ENCODE measurements around the gene GFRA1.
A peak's percentile ranks its signal among the peaks of the same experiment; 100 is the strongest.

GFRA1 gene

GRCh38 chr10:116271593-116272439, 1.2 kb downstream of the GFRA1 start:
- 0% methylated on average over 62 to 64 of the region's 64 CpGs for WGBS, 2 experiments
- no peak overlapping the region for H3K27ac ChIP-seq (ENCODE audit: insufficient read depth, low read depth, low read length, poor library complexity, severe bottlenecking)

GRCh38 chr10:116270771-116271592, 2.0 kb downstream of the GFRA1 start:
- Histone ChIP-seq H3K4me3 (ENCODE audit: insufficient read depth, low read depth, low read length) (peak overlapping the region; percentile 56), H3K4me1 (ENCODE audit: control insufficient read depth, insufficient read depth, low read length) (peaks cover 16% of the 10 kb centered on the region), H3K9me3 (ENCODE audit: control insufficient read depth, low read length) (no peaks in the 10 kb centered on the region), H3K27me3 (ENCODE audit: control insufficient read depth, insufficient read depth, low read length, poor library complexity, severe bottlenecking) (peaks cover 80% of the 10 kb centered on the region), H3K27ac (ENCODE audit: insufficient read depth, low read depth, low read length, poor library complexity, severe bottlenecking) (no peak overlapping the region), H3K36me3 (ENCODE audit: control insufficient read depth, insufficient read depth, low read length) (no peaks in the 10 kb centered on the region)
- WGBS, 2 experiments, result 4 to 5% methylated on average over 73 of the region's 73 CpGs

More at GRCh38 chr10:116271593-116272439, 1.2 kb downstream of the GFRA1 start:
- H3K27me3 ChIP-seq (ENCODE audit: control insufficient read depth, insufficient read depth, low read length, poor library complexity, severe bottlenecking), result peaks cover 84% of the 10 kb centered on the region
- H3K36me3 ChIP-seq (ENCODE audit: control insufficient read depth, insufficient read depth, low read length), result no peaks in the 10 kb centered on the region
- no peaks in the 10 kb centered on the region for H3K9me3 ChIP-seq (ENCODE audit: control insufficient read depth, low read length)
- peaks cover 16% of the 10 kb centered on the region for H3K4me1 ChIP-seq (ENCODE audit: control insufficient read depth, insufficient read depth, low read length)
- H3K4me3 ChIP-seq (ENCODE audit: insufficient read depth, low read depth, low read length), result peak overlapping the region; percentile 56

DNA sequence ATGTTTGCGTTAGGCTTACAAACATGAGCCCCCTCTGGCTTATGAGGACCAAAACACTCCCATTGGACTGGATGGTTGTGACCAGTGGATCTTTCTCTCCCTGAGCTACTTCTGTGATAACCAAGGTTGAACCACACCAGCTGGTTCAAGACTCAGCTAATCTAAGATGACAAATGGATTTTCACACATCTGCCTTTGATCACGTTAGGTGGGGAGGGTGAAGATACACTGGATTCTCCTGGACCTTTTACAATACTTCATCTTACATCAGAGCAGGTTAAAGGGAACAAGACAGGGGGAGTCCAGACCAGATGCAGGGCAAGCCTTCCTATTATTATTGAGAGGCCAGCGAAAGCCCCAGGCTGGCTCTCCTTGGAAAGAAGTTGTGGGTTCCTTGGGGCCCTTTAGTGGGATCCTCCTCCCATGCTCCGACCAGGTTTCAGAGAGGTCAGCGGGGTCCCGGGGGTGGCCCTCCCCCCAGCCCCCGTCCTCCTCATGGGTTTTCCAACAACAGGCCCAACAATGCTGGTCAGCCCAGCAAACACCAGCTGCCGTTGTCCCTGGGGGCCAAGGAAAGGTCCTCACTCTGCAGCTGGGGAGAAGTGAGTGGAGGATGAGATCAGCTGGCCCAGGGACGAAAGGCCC, 2.8 kb downstream of the GFRA1 start:
- Histone ChIP-seq H3K4me1 (ENCODE audit: control insufficient read depth, insufficient read depth, low read length) (peaks cover 16% of the 10 kb centered on the region), H3K27me3 (ENCODE audit: control insufficient read depth, insufficient read depth, low read length, poor library complexity, severe bottlenecking) (peaks cover 75% of the 10 kb centered on the region), H3K27ac (ENCODE audit: insufficient read depth, low read depth, low read length, poor library complexity, severe bottlenecking) (no peak overlapping the region), H3K4me3 (ENCODE audit: insufficient read depth, low read depth, low read length) (no peak overlapping the region), H3K9me3 (ENCODE audit: control insufficient read depth, low read length) (no peaks in the 10 kb centered on the region), H3K36me3 (ENCODE audit: control insufficient read depth, insufficient read depth, low read length) (no peaks in the 10 kb centered on the region)
- 66 to 70% methylated on average over 9 of the region's 9 CpGs for WGBS, 2 experiments

DNA sequence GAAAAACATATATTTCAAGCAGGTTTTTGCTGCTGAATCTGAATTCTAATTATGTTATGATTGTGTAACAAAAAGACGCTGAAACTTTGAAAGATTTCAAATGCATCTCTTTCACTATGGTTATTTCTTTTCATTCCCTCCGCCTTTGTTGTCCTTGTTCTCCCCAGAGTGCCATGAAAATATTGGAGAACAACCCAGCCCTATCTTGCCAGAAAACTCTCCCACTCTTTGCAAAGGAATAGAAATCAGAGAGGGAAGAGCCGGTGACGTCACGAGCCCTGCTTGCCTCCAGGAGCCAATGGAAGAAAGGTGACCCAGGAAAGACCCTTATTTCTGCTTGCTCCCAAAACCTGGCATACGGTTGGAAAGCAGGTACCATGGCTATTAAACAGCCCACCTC, 3.4 kb downstream of the GFRA1 start:
- Histone ChIP-seq H3K27ac (ENCODE audit: insufficient read depth, low read depth, low read length, poor library complexity, severe bottlenecking) (no peak overlapping the region), H3K4me1 (ENCODE audit: control insufficient read depth, insufficient read depth, low read length) (peaks cover 14% of the 10 kb centered on the region), H3K27me3 (ENCODE audit: control insufficient read depth, insufficient read depth, low read length, poor library complexity, severe bottlenecking) (peaks cover 69% of the 10 kb centered on the region), H3K36me3 (ENCODE audit: control insufficient read depth, insufficient read depth, low read length) (no peaks in the 10 kb centered on the region), H3K4me3 (ENCODE audit: insufficient read depth, low read depth, low read length) (no peak overlapping the region), H3K9me3 (ENCODE audit: control insufficient read depth, low read length) (no peaks in the 10 kb centered on the region)
- 70 to 74% methylated on average over 6 of the region's 6 CpGs for WGBS, 2 experiments

- no peak overlapping the region for H3K27ac ChIP-seq (ENCODE audit: insufficient read depth, low read depth, low read length, poor library complexity, severe bottlenecking)
- H3K4me3 ChIP-seq (ENCODE audit: insufficient read depth, low read depth, low read length), result no peak overlapping the region
- H3K27me3 ChIP-seq (ENCODE audit: control insufficient read depth, insufficient read depth, low read length, poor library complexity, severe bottlenecking), result peaks cover 63% of the 10 kb centered on the region
Measured at GRCh38 chr10:116268976-116269375, 4.0 kb downstream of the GFRA1 start.

DNA sequence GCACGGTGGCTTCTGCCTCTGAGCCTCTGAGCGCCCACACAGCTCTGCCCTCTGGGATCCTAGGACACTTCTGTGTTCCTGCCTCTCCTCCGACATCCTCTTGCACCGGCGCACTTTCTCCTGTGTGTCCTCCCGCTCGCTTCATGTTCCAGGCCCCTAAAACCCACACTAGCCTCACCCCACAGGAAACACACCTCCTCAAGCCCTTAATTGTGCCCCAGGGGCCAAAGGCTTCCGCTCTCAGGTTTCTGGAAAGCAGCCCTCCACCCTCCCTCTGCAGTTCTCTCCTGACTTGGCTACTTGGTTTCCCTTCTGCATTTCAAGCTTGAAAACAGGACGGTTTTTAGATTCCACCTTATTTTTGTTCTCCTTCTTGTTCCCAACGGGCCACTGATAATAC, 7.3 kb downstream of the GFRA1 start:
- peaks cover 30% of the 10 kb centered on the region for H3K27me3 ChIP-seq (ENCODE audit: control insufficient read depth, insufficient read depth, low read length, poor library complexity, severe bottlenecking)
- H3K4me1 ChIP-seq (ENCODE audit: control insufficient read depth, insufficient read depth, low read length), result no peaks in the 10 kb centered on the region
- no peak overlapping the region for H3K4me3 ChIP-seq (ENCODE audit: insufficient read depth, low read depth, low read length)
- no peaks in the 10 kb centered on the region for H3K36me3 ChIP-seq (ENCODE audit: control insufficient read depth, insufficient read depth, low read length)
- 81 to 85% methylated on average over 10 of the region's 10 CpGs for WGBS, 2 experiments
- no peak overlapping the region for H3K27ac ChIP-seq (ENCODE audit: insufficient read depth, low read depth, low read length, poor library complexity, severe bottlenecking)
- H3K9me3 ChIP-seq (ENCODE audit: control insufficient read depth, low read length), result no peaks in the 10 kb centered on the region

More at GRCh38 chr10:116268976-116269375, 4.0 kb downstream of the GFRA1 start:
- Histone ChIP-seq H3K4me1 (ENCODE audit: control insufficient read depth, insufficient read depth, low read length) (peaks cover 7% of the 10 kb centered on the region), H3K36me3 (ENCODE audit: control insufficient read depth, insufficient read depth, low read length) (no peaks in the 10 kb centered on the region), H3K9me3 (ENCODE audit: control insufficient read depth, low read length) (no peaks in the 10 kb centered on the region)
- WGBS, 2 experiments, result 71 to 77% methylated on average over 3 of the region's 3 CpGs

DNA sequence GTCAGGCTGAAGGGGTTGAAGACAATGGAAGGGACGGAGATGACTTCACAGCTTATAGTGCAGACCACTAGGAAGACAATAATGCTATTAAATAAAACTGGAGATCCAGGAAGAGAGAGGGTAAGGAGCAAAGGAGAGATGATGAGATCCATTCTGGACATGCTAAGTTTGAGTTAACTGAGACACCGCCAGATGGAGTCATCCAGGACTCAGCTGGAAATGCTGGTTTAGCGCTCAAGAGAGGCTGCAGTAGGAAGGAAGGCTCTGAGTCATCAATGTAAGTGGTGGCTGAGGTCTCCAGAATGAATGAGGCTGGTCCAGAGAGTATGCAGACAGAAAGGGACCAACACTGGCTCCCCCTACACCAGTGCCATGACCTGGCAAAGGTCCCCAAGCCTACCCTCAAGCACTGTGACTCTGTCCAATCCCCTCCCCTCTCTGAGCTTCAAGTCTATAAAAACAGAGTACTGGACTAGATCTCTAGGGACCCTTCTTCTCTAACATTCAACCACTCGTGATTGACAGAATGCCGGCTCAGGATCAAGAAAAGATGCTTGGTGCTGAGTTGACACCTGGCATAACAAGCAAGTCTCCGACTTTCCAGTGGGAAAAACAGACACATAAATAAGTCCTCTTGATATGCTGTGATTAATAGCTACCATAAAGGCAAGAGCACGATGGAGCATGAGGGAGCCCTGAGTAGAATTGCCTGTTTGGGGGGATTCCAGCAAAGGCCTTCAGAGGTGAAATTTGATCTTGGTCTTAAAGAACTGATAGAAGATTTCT, 8.9 kb downstream of the GFRA1 start:
- 91 to 92% methylated on average over 7 of the region's 7 CpGs for WGBS, 2 experiments
- H3K27ac ChIP-seq (ENCODE audit: insufficient read depth, low read depth, low read length, poor library complexity, severe bottlenecking), result no peak overlapping the region
- H3K36me3 ChIP-seq (ENCODE audit: control insufficient read depth, insufficient read depth, low read length), result no peaks in the 10 kb centered on the region
- H3K4me3 ChIP-seq (ENCODE audit: insufficient read depth, low read depth, low read length), result no peak overlapping the region
- no peaks in the 10 kb centered on the region for H3K4me1 ChIP-seq (ENCODE audit: control insufficient read depth, insufficient read depth, low read length)
- H3K9me3 ChIP-seq (ENCODE audit: control insufficient read depth, low read length), result no peaks in the 10 kb centered on the region
- peaks cover 14% of the 10 kb centered on the region for H3K27me3 ChIP-seq (ENCODE audit: control insufficient read depth, insufficient read depth, low read length, poor library complexity, severe bottlenecking)

DNA sequence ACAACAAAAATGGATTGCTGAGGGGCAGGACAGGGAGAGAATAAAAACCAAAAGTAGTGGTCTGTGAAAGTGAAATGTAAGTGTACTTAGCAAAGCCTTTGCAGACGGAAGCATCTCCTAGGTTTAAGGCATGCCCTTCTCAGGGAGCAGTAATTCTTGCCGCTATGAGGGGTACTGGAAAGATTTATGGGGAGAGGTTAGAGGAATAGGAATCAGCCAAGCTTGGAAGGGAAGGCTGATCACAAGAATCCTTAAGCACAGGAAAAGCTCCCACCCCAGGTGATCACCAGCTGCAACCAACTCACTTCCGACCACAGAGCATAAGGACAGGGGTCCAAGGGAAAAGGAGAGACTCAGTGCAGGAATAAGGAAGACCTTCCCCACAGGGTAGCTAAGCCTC, 10.3 kb downstream of the GFRA1 start:
- 91% methylated on average over 2 to 3 of the region's 3 CpGs for WGBS, 2 experiments

GRCh38 chr10:116260599-116260998, 12.4 kb downstream of the GFRA1 start:
- Histone ChIP-seq H3K4me1 (ENCODE audit: control insufficient read depth, insufficient read depth, low read length) (no peaks in the 10 kb centered on the region), H3K27ac (ENCODE audit: insufficient read depth, low read depth, low read length, poor library complexity, severe bottlenecking) (no peak overlapping the region), H3K36me3 (ENCODE audit: control insufficient read depth, insufficient read depth, low read length) (no peaks in the 10 kb centered on the region), H3K4me3 (ENCODE audit: insufficient read depth, low read depth, low read length) (no peak overlapping the region), H3K9me3 (ENCODE audit: control insufficient read depth, low read length) (no peaks in the 10 kb centered on the region), H3K27me3 (ENCODE audit: control insufficient read depth, insufficient read depth, low read length, poor library complexity, severe bottlenecking) (no peaks in the 10 kb centered on the region)
- WGBS, 2 experiments, result 86 to 89% methylated on average over 1 to 2 of the region's 2 CpGs

More for the DNA sequence above, 10.3 kb downstream of the GFRA1 start:
- Histone ChIP-seq H3K4me3 (ENCODE audit: insufficient read depth, low read depth, low read length) (no peak overlapping the region), H3K27ac (ENCODE audit: insufficient read depth, low read depth, low read length, poor library complexity, severe bottlenecking) (no peak overlapping the region), H3K4me1 (ENCODE audit: control insufficient read depth, insufficient read depth, low read length) (no peaks in the 10 kb centered on the region), H3K36me3 (ENCODE audit: control insufficient read depth, insufficient read depth, low read length) (no peaks in the 10 kb centered on the region), H3K9me3 (ENCODE audit: control insufficient read depth, low read length) (no peaks in the 10 kb centered on the region), H3K27me3 (ENCODE audit: control insufficient read depth, insufficient read depth, low read length, poor library complexity, severe bottlenecking) (peaks cover 4% of the 10 kb centered on the region)
